Subcutaneous adipose tissue (tissue), 4 donors: Measurements from ENCODE around the gene IKZF4. TPM values are rescaled to one million over a fixed set of nuclear protein-coding genes. Genes with fewer than 3 reads are reported as not detected.

Experiments used
- CTCF ChIP-seq: fragments of 450-650 bp; IDR thresholded peaks from one replicate; pipeline ENCODE4 v1.5.1; 2016; ENCODE audit warnings: low read depth, mild to moderate bottlenecking, control low read depth, antibody characterized with exemption, moderate library complexity
- total RNA-seq, 4 donors: library from RNA; depleted of rRNA; stranded (reverse); fragments of >200 nt; gene quantifications; one replicate each; pipeline ENCODE4 v1.1.0, GENCODE V29; 2016

The IKZF4 gene
- total RNA-seq, 4 donors from 2014 or later: 2.9 to 16.6 (median 7.8) TPM

DNA sequence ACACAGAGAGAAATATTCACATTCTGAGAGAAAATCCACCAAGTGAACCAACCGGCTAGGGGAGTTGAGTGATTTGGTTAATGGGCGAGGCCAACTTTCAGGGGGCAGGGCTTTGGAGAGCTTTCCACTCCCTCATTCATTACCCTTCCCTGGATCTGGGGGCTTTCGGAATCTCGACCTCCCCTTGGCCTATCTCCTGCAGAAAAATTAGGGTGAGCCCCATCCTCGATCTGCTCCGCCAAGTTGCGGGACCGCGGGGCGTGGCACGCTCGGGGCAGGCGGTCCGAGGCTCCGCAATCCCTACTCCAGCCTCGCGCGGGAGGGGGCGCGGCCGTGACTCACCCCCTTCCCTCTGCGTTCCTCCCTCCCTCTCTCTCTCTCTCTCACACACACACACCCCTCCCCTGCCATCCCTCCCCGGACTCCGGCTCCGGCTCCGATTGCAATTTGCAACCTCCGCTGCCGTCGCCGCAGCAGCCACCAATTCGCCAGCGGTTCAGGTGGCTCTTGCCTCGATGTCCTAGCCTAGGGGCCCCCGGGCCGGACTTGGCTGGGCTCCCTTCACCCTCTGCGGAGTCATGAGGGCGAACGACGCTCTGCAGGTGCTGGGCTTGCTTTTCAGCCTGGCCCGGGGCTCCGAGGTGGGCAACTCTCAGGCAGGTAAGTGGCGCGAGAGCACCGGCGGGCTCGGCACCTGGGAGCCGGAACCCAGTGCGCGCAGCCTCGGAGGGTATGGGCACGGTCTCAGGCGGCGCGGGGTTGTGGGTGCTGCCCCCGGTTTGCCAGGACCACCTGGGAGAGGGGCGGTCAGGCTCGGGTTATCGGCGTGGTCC, 59.1 kb downstream of the IKZF4 start, which contains the start of gene ERBB3:
ERBB3 (plus strand) TSS at position 443 of the 833 bp plus-strand sequence; CDS start at position 579, 136 bp downstream.
- no peak for TF ChIP-seq CTCF

DNA sequence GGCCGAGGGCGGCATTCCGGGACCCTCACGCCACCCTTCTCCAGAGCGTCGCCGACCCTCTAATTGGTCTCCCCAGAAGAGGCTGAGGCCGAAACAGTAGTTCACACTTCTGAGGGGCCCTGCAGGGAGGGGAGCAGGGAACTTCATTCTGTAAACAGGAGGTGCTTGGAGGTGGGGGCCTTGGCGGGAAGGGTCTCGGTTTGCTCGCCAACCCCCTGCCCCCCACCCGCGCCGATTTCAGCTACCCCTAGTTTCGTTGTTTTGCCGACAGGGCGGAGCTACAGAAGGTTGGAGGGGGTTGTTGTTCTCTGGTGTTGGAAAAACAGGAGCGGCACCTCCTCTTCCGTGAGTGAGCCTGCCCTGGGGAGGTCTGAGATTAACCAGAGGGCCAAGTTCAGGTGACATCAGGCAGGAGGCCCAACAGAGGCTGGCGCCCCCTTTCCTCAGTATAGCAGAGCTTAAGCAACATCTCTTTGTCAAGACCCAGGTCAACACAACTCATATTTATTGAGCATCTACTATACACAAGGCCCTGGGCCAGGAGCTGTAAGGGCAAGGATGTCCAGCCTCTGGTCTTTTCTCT, 59.8 kb downstream of the IKZF4 start:
- TF ChIP-seq CTCF: no peak

- no peak for TF ChIP-seq CTCF
Measured at GRCh38 chr12:56081393-56082347, 60.8 kb downstream of the IKZF4 start.

DNA sequence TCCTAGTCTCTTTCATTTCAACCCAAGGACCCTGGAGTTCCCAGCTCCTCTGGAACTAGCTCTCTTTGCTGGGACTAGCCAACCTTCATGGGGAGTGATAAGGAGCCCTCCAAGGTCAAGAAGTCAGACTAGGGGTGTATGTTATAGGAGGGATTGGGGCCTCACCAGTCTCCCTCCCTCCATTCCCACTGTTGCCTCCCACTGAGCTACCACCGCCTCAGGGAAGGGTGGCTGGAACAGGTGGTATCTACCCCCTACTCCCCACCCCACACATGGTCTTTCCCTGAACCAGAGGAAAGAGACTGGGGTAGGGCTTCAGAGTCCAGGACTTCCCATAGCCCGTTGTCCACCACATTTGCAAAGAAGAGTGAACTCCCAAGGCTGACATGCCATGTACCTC, 61.5 kb downstream of the IKZF4 start:
- TF ChIP-seq CTCF: no peak

- TF ChIP-seq CTCF: no peak
Measured at GRCh38 chr12:56082967-56083366, 62.1 kb downstream of the IKZF4 start.

DNA sequence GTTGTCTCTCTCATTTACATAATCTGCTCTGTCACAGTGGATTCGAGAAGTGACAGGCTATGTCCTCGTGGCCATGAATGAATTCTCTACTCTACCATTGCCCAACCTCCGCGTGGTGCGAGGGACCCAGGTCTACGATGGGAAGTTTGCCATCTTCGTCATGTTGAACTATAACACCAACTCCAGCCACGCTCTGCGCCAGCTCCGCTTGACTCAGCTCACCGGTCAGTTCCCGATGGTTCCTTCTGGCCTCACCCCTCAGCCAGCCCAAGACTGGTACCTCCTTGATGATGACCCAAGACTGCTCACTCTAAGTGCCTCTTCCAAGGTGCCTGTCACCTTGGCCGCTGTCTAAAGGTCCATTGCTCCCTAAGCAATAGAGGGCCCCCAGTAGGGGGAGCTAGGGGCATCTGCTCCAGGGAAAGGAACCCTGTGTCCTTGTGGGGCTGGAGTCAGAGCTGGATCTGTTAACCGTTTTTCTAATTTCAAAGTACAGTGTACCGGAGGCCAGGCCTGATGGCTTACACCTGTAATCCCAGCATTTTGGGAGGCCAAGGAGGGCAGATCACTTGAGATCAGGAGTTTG, 64.2 kb downstream of the IKZF4 start:
- no peak for TF ChIP-seq CTCF
